RCC 7860 (cell line): Measurements from ENCODE around the gene DCXR.

Experiments
- DNase-seq: peaks from one replicate; pipeline ENCODE4 v3.0.0-alpha.2; 2015; ENCODE audit warnings: low spot score
- FAIRE-seq: peaks from 2 replicates; lab custom pipeline; 2012; peaks lifted over from hg19 to GRCh38; lab: Jason Lieb, UNC

The DCXR gene

GRCh38 chr17:81986606-81987005 lies 50.9 kb downstream of the DCXR start:
- no peak for DNase-seq
- no peak for FAIRE-seq
